ENCODE data around the gene PHF2. TPM values are rescaled to one million over a fixed set of nuclear protein-coding genes. Genes with fewer than 3 reads are reported as not detected.
"Not testable (repeated sequence)": the region's sequence is repeated elsewhere in the genome, so short reads cannot be mapped to it uniquely, and the experiment has no call there.

Gene PHF2
- total RNA-seq, 2 experiments from 2014 or later: 25.5 to 26.8 TPM

DNA sequence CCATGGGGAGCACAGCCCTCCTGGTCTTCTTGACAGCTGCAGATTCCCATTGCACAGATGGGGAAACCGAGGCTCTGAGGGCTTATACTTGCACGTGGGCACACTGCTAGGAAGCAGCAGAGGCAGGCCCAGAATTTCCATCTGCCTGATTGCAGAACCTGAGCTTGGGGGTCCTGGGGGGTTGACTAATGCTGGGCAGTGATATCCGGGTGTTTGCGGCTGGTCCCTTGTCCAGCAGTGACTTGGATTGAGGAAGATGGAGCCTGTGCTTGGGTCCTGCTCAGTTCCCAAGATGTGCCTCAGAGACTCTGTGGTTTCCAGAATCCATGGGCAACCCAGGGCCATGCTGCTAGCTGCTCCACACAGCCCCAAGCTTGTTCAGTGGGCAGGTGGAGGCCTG is 91.2 kb downstream of the PHF2 start:
- Mint-ChIP-seq H3K36me3 (ENCODE audit: low read depth) (peaks cover 3% of the 10 kb centered on the region), H3K9me3 (no peaks in the 10 kb centered on the region), H3K27ac (no peak overlapping the region), H3K27me3 (no peaks in the 10 kb centered on the region), H3K4me3 (no peak overlapping the region), H3K4me1 (no peaks in the 10 kb centered on the region)
- POLR2A ChIA-PET: no interaction called here
- DNase-seq: no peak
- CTCF ChIA-PET: no interaction called here

DNA sequence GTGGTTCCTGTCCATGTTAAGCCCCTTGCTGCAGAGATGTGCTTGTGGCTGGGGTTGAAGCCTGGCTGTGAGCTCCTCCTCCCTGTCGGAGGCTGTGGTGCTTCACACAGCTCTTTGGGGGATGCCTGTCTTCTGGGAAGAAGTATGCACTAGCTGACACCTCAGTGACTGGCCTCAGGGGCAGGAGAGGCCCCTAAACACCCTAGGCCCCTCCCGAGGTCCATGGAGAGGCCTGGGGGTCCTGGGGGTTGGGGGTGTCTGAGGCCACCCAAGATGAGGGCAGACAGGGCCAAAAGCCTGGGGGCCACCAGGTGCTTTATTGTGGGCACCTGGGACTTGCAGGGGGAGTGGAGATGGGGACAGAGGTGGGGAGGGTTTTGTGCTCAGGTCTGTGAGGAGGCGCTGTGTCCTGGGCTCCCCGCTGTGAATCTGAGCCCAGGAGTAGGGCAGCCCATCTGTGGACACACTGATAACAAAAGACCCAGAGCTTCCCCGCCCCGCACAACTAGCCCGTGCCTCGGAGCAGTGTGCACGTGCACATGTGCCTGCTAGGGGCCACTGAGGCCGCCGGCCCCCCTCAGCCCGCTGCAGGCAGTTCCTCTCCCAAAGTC is 92.0 kb downstream of the PHF2 start:
- Mint-ChIP-seq H3K27ac (no peak overlapping the region), H3K36me3 (ENCODE audit: low read depth) (peaks cover 9% of the 10 kb centered on the region), H3K4me1 (no peaks in the 10 kb centered on the region), H3K9me3 (no peaks in the 10 kb centered on the region), H3K4me3 (no peak overlapping the region), H3K27me3 (no peaks in the 10 kb centered on the region)
- ChIA-PET CTCF (no interaction called here), POLR2A (no interaction called here)
- no peak for DNase-seq

- Mint-ChIP-seq H3K27ac (no peak overlapping the region), H3K4me1 (no peaks in the 10 kb centered on the region), H3K27me3 (no peaks in the 10 kb centered on the region), H3K4me3 (no peak overlapping the region), H3K9me3 (no peaks in the 10 kb centered on the region), H3K36me3 (ENCODE audit: low read depth) (peaks cover 13% of the 10 kb centered on the region)
- ChIA-PET CTCF (no interaction called here), POLR2A (no interaction called here)
- peak; percentile 15 for DNase-seq
Observed at GRCh38 chr9:93669116-93669957, 93.0 kb downstream of the PHF2 start.

DNA sequence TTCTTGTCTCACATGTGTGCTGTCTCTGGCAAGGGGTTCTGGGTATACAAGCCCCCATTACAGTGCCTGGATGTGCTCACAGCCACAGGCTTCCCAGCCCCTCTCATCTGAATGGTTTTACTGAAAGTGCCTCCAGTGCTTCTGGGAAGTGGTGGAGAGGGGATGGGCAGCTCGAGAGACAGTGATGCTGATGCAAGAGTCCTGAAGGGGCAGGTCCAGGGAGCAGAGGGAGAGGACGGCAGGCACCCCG is 93.5 kb downstream of the PHF2 start:
- no peaks in the 10 kb centered on the region for H3K9me3 Mint-ChIP-seq
- DNase-seq: no peak
- no peak overlapping the region for H3K4me3 Mint-ChIP-seq
- ChIA-PET CTCF (no interaction called here), POLR2A (no interaction called here)
- no peak overlapping the region for H3K27ac Mint-ChIP-seq
- H3K4me1 Mint-ChIP-seq: no peaks in the 10 kb centered on the region
- peaks cover 14% of the 10 kb centered on the region for H3K36me3 Mint-ChIP-seq (ENCODE audit: low read depth)
- no peaks in the 10 kb centered on the region for H3K27me3 Mint-ChIP-seq

GRCh38 chr9:93670208-93671019 is 94.0 kb downstream of the PHF2 start:
- CTCF ChIA-PET: no interaction called here
- Mint-ChIP-seq H3K4me3 (no peak overlapping the region), H3K9me3 (no peaks in the 10 kb centered on the region), H3K36me3 (ENCODE audit: low read depth) (peaks cover 14% of the 10 kb centered on the region), H3K27me3 (no peaks in the 10 kb centered on the region), H3K4me1 (no peaks in the 10 kb centered on the region), H3K27ac (no peak overlapping the region)
- POLR2A ChIA-PET: no interaction called here
- peak; percentile 15 for DNase-seq

DNA sequence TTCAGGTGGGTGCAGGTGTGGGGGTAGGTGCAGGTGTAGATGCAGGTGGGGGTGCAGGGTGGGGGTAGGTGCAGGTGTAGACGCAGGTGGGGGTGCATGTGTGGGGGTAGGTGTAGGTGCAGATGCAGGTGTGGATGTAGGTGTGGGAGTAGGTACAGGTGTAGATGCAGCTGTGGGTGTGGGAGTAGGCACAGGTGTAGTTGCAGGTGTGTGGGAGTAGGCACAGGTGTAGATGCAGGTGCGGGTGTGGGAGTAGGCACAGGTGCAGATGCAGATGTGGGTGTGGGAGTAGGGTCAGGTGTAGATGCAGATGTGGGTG is 94.6 kb downstream of the PHF2 start:
- ChIA-PET POLR2A (no interaction called here), CTCF (no interaction called here)
- Mint-ChIP-seq H3K4me3 (no peak overlapping the region), H3K4me1 (no peaks in the 10 kb centered on the region), H3K9me3 (no peaks in the 10 kb centered on the region), H3K27ac (no peak overlapping the region), H3K36me3 (ENCODE audit: low read depth) (peaks cover 14% of the 10 kb centered on the region), H3K27me3 (no peaks in the 10 kb centered on the region)
- no peak for DNase-seq

DNA sequence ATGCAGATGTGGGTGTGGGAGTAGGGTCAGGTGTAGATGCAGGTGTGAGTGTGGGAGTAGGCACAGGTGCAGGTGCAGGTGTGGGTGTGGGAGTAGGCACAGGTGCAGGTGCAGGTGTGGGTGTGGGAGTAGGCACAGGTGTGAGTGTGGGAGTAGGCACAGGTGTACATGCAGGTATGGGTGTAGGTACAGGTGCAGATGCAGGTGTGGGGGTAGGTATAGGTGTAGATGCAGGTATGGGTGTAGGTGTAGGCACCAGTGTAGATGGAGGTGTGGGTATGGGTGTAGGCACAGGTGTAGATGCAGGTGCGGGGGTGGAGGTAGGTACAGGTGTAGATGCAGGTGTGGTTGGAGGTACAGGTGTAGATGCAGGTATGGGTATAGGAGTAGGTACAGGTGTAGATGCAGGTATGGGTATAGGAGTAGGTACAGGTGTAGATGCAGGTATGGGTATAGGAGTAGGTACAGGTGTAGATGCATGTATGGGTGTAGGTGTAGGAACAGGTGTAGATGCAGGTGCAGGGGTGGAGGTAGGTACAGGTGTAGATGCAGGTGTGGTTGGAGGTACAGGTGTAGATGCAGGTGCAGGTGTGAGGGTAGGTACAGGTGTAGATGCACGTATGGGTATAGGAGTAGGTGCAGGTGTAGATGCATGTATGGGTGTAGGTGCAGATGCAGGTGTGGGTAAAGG is 96.1 kb downstream of the PHF2 start:
- CTCF ChIA-PET, H3K4me3 Mint-ChIP-seq, H3K9me3 Mint-ChIP-seq, H3K27me3 Mint-ChIP-seq, H3K4me1 Mint-ChIP-seq, H3K27ac Mint-ChIP-seq, POLR2A ChIA-PET: not testable (repeated sequence)
- peaks cover 14% of the 10 kb centered on the region for H3K36me3 Mint-ChIP-seq (ENCODE audit: low read depth)
- peak; percentile 12 for DNase-seq

- Mint-ChIP-seq H3K27ac (no peak overlapping the region), H3K36me3 (ENCODE audit: low read depth) (peaks cover 14% of the 10 kb centered on the region), H3K4me1 (no peaks in the 10 kb centered on the region), H3K27me3 (no peaks in the 10 kb centered on the region), H3K9me3 (no peaks in the 10 kb centered on the region), H3K4me3 (no peak overlapping the region)
- ChIA-PET CTCF (no interaction called here), POLR2A (no interaction called here)
- peak; percentile 15 for DNase-seq
Observed at GRCh38 chr9:93673021-93673838, 96.8 kb downstream of the PHF2 start.

DNA sequence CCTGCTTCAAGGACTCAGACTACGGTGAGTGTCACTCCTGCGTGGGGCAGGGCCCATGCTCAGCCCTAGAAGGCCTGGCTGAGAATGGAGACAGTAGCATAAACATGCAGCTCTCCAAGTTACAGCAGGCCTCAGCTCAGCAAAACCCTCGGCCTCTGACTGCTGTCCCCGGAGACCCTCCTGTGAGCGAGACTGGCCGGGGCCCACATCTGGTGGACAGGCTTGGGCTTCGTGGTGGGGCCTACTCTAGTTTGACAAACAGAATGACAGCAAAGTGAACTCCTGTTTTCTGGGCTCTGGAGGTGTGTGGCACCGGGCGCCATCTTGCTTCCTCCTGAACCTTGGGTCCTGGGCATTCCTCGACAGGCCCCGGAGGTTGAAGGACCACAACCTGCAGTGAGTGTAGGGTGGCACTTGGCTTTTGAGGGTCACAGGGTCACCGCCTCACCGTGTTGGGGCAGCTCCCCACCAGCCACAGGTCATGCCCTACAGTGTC is 97.5 kb downstream of the PHF2 start:
- no peaks in the 10 kb centered on the region for H3K4me1 Mint-ChIP-seq
- H3K9me3 Mint-ChIP-seq: no peaks in the 10 kb centered on the region
- peaks cover 14% of the 10 kb centered on the region for H3K36me3 Mint-ChIP-seq (ENCODE audit: low read depth)
- no peak overlapping the region for H3K4me3 Mint-ChIP-seq
- CTCF ChIA-PET: no interaction called here
- H3K27ac Mint-ChIP-seq: no peak overlapping the region
- POLR2A ChIA-PET: no interaction called here
- DNase-seq: peak; percentile 13
- no peaks in the 10 kb centered on the region for H3K27me3 Mint-ChIP-seq

DNA sequence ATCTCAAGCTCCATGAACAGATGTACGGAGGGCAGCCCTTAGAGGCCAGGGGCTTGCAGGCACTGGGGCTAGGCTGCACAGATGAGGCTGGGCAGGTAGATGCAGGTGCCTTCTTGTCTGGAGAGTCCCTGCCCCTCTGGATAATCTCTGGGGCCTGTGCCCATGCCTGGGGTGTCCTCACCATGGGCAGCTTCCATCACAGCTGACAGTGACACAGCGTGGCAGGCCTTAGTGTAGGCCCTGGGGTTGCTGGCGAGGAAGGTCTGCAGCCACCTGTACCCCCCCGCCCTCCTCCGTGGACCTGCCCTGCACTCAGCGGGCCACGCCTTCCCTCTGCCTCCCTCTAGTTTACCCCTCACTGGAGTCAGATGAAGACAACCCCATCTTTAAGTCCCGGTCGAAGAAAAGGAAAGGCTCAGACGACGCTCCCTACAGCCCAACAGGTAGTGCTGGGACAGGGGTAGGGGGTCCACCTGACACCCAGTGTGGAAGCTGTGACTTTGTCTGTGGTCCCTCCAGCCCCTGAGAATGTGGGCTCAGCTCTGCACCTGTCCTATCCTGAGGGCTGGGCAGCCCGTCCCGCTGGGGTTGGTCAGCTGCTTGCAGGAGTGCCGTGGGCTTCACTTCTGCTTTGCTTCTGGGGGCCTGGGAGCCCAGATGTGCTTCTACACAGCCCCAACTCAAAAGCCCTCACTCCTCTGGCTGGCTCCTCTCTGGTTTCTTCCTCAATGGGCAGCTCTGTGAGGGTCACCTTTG is 98.4 kb downstream of the PHF2 start:
- Mint-ChIP-seq H3K4me1 (no peaks in the 10 kb centered on the region), H3K27ac (no peak overlapping the region), H3K27me3 (no peaks in the 10 kb centered on the region), H3K36me3 (ENCODE audit: low read depth) (peaks cover 14% of the 10 kb centered on the region), H3K9me3 (no peaks in the 10 kb centered on the region), H3K4me3 (no peak overlapping the region)
- ChIA-PET CTCF (no interaction called here), POLR2A (no interaction called here)
- peak; percentile 9 for DNase-seq

- ChIA-PET CTCF (no interaction called here), POLR2A (no interaction called here)
- H3K27ac Mint-ChIP-seq: no peak overlapping the region
- no peaks in the 10 kb centered on the region for H3K9me3 Mint-ChIP-seq
- peak; percentile 14 for DNase-seq
- H3K36me3 Mint-ChIP-seq (ENCODE audit: low read depth): peaks cover 11% of the 10 kb centered on the region
- H3K4me1 Mint-ChIP-seq: no peaks in the 10 kb centered on the region
- no peaks in the 10 kb centered on the region for H3K27me3 Mint-ChIP-seq
- H3K4me3 Mint-ChIP-seq: no peak overlapping the region
Observed at GRCh38 chr9:93675336-93676150, 99.2 kb downstream of the PHF2 start.
